HEK293 (cell line): ENCODE results near the gene ERICH3.

Source experiments
- CTCF ChIA-PET: fragments of 350-600 bp; formaldehyde crosslinking; extraction: SDS; loops from one replicate; lab custom pipeline; 2021; ENCODE audit warnings: antibody characterized with exemption; lab: Yijun Ruan, JAX
- POLR2A ChIA-PET: fragments of 300-600 bp; formaldehyde crosslinking; extraction: SDS; loops from one replicate; lab custom pipeline; 2020; ENCODE audit warnings: antibody characterized with exemption, inconsistent platforms; lab: Yijun Ruan, JAX
- H3K27ac ChIP-seq: fragments of 200-500 bp; sonication (Bioruptor generic); 2 replicates; pipeline ENCODE4 v1.5.1; 2014; ENCODE audit warnings: low read depth, low read length, control low read depth, inconsistent platforms; ENCODE audit errors: extremely low read depth
- H3K36me3 ChIP-seq, 2 experiments: fragments of 200-500 bp in 1 of 2; sonication (Bioruptor generic) in 1 of 2; 1 replicate in 1 of 2; 2 replicates in 1 of 2; pipeline ENCODE4 v1.5.1; 2014 to 2017; ENCODE audit warnings: inconsistent platforms in 2 of 2, low read length in 2 of 2; ENCODE audit not compliant: control insufficient read depth in 2 of 2, insufficient read depth in 1 of 2
- H3K4me1 ChIP-seq: fragments of 200-500 bp; sonication (Bioruptor generic); 2 replicates; pipeline ENCODE4 v1.5.1; 2014; ENCODE audit warnings: mild to moderate bottlenecking, low read length, inconsistent platforms; ENCODE audit not compliant: control insufficient read depth, insufficient read depth
- H3K4me3 ChIP-seq: 2 replicates; pipeline ENCODE4 v1.5.1; 2011; ENCODE audit warnings: low read depth, mild to moderate bottlenecking, control low read depth, low read length, moderate library complexity
- H3K9me3 ChIP-seq: fragments of 200-500 bp; sonication (Bioruptor generic); 2 replicates; pipeline ENCODE4 v1.5.1; 2014; ENCODE audit warnings: low read depth, low read length, inconsistent platforms; ENCODE audit not compliant: control insufficient read depth, insufficient read depth
- GLIS2 ChIP-seq: fragments of 450-650 bp; formaldehyde crosslinking; IDR thresholded peaks from 2 replicates; pipeline ENCODE4 v1.5.1; 2016; ENCODE audit warnings: missing biosample characterization, missing genetic modification characterization
- HOXD13 ChIP-seq: sonication (generic); formaldehyde crosslinking; IDR thresholded peaks from 2 replicates; pipeline ENCODE4 v1.8.0; 2022; ENCODE audit warnings: missing genetic modification reagents, borderline replicate concordance
- SP3 ChIP-seq: fragments of 450-650 bp; formaldehyde crosslinking; IDR thresholded peaks from 2 replicates; pipeline ENCODE4 v1.5.1; 2016; ENCODE audit warnings: missing biosample characterization, missing genetic modification characterization
- ZBTB7A ChIP-seq: fragments of 450-650 bp; formaldehyde crosslinking; IDR thresholded peaks from 2 replicates; pipeline ENCODE4 v1.5.1; 2016; ENCODE audit warnings: low read depth, missing biosample characterization, missing genetic modification characterization
- ZFP3 ChIP-seq: fragments of 450-650 bp; formaldehyde crosslinking; IDR thresholded peaks from 2 replicates; pipeline ENCODE4 v1.5.1; 2016; ENCODE audit warnings: low read depth, missing biosample characterization, missing genetic modification characterization
- ZNF114 ChIP-seq: fragments of 450-650 bp; formaldehyde crosslinking; IDR thresholded peaks from 2 replicates; pipeline ENCODE4 v1.5.0; 2017; ENCODE audit warnings: missing biosample characterization, missing genetic modification characterization
- ZNF24 ChIP-seq: fragments of 450-650 bp; formaldehyde crosslinking; IDR thresholded peaks from 2 replicates; pipeline ENCODE4 v1.5.1; 2016; ENCODE audit warnings: missing biosample characterization, missing genetic modification characterization
- ZNF350 ChIP-seq: fragments of 450-650 bp; formaldehyde crosslinking; IDR thresholded peaks from 2 replicates; pipeline ENCODE4 v1.5.0; 2017; ENCODE audit warnings: missing biosample characterization, mild to moderate bottlenecking, missing genetic modification characterization
- ZNF404 ChIP-seq: fragments of 450-650 bp; formaldehyde crosslinking; IDR thresholded peaks from 2 replicates; pipeline ENCODE4 v1.5.1; 2017; ENCODE audit warnings: missing biosample characterization, missing genetic modification characterization
- ZNF510 ChIP-seq: fragments of 450-650 bp; formaldehyde crosslinking; IDR thresholded peaks from 2 replicates; pipeline ENCODE4 v1.5.1; 2018; ENCODE audit warnings: mild to moderate bottlenecking, missing genetic modification characterization, missing biosample characterization; ENCODE audit not compliant: insufficient replicate concordance
- ZNF596 ChIP-seq: fragments of 450-650 bp; IDR thresholded peaks from 2 replicates; pipeline ENCODE4 v1.5.0; 2018; ENCODE audit warnings: missing biosample characterization, mild to moderate bottlenecking, missing genetic modification characterization, moderate library complexity
- ZNF777 ChIP-seq: fragments of 450-650 bp; formaldehyde crosslinking; IDR thresholded peaks from 2 replicates; pipeline ENCODE4 v1.5.1; 2017; ENCODE audit warnings: missing biosample characterization, missing genetic modification characterization, borderline replicate concordance
- TF ChIP-seq, protein P1 (sequence below): fragments of 450-650 bp; formaldehyde crosslinking; IDR thresholded peaks from 2 replicates; pipeline ENCODE4 v1.5.1; 2016; ENCODE audit warnings: missing biosample characterization, missing genetic modification characterization
- TF ChIP-seq, protein P2 (sequence below): fragments of 450-650 bp; formaldehyde crosslinking; IDR thresholded peaks from 2 replicates; pipeline ENCODE4 v1.5.1; 2016; ENCODE audit warnings: missing biosample characterization, missing genetic modification characterization, borderline replicate concordance
- TF ChIP-seq, protein P3 (sequence below): fragments of 450-650 bp; formaldehyde crosslinking; IDR thresholded peaks from 2 replicates; pipeline ENCODE4 v1.5.1; 2016; ENCODE audit warnings: missing biosample characterization, missing genetic modification characterization, borderline replicate concordance
- TF ChIP-seq, protein P4 (sequence below): fragments of 450-650 bp; formaldehyde crosslinking; IDR thresholded peaks from 2 replicates; pipeline ENCODE4 v1.5.1; 2016; ENCODE audit warnings: missing biosample characterization, missing genetic modification characterization
- TF ChIP-seq, protein P5 (sequence below): fragments of 450-650 bp; formaldehyde crosslinking; IDR thresholded peaks from 2 replicates; pipeline ENCODE4 v1.5.1; 2016; ENCODE audit warnings: missing biosample characterization, missing genetic modification characterization

The ERICH3 gene

DNA sequence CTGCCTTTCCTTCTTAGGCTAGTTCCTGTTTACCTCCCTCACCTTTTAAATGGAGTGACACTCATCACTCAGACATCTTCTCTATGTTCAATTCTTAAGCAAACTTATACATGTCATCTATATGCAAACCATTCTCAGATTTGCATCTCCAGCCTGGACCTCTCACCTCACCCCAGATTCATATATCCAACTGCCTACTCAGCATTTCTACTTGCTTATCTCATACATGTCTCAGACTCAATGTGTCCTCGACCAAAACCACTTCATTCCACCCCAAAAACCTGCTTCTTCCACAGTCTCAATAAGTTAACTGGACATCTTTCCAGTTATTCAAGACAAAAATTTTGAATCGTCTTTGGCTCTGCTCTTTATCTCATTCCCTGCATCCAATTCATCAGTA lies 62.6 kb downstream of the ERICH3 start (continued):
- TF ChIP-seq ZNF510 (tag by site-specific recombination) (no peak), ZNF404 (no peak), ZNF114 (tag by site-specific recombination) (no peak), ZBTB7A (tag by site-specific recombination) (no peak), ZNF777 (tag by site-specific recombination) (no peak), GLIS2 (tag by site-specific recombination) (no peak)
- TF ChIP-seq, protein P1, sequence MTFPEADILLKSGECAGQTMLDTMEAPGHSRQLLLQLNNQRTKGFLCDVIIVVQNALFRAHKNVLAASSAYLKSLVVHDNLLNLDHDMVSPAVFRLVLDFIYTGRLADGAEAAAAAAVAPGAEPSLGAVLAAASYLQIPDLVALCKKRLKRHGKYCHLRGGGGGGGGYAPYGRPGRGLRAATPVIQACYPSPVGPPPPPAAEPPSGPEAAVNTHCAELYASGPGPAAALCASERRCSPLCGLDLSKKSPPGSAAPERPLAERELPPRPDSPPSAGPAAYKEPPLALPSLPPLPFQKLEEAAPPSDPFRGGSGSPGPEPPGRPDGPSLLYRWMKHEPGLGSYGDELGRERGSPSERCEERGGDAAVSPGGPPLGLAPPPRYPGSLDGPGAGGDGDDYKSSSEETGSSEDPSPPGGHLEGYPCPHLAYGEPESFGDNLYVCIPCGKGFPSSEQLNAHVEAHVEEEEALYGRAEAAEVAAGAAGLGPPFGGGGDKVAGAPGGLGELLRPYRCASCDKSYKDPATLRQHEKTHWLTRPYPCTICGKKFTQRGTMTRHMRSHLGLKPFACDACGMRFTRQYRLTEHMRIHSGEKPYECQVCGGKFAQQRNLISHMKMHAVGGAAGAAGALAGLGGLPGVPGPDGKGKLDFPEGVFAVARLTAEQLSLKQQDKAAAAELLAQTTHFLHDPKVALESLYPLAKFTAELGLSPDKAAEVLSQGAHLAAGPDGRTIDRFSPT (tag by site-specific recombination) = no peak

DNA sequence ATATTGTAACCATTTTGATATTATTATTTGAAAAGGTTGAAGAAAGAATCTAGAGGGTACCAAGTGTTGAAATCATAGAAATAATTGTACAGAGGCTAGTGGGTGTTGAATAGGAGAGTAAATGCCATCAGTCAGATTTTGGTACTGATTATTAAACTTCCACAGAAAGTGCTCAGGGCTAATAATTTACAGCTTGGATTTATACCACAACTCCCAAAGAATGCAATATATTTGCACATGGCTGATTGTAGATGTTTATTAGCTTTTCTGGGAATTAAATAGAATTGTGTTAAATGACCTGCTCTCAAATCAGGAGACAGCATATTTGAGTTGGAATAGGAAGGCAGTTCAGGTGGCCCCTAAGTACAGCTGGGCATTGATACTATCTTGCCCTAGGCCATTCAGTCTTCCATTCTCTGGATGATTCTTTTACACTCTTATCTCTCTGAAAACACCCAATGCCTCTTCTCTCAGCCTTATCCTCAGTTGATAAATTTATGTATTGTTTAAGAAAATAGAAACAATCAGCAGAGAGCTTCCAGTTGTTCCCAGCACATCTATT lies 63.7 kb downstream of the ERICH3 start:
- H3K9me3 ChIP-seq = no peaks in the 10 kb centered on the region
- ChIA-PET POLR2A (no interaction called here), CTCF (no interaction called here)
- no peaks in the 10 kb centered on the region for H3K36me3 ChIP-seq
- H3K4me3 ChIP-seq = no peak overlapping the region
- H3K4me1 ChIP-seq = no peaks in the 10 kb centered on the region
- no peak overlapping the region for H3K27ac ChIP-seq
- TF ChIP-seq, protein P2, sequence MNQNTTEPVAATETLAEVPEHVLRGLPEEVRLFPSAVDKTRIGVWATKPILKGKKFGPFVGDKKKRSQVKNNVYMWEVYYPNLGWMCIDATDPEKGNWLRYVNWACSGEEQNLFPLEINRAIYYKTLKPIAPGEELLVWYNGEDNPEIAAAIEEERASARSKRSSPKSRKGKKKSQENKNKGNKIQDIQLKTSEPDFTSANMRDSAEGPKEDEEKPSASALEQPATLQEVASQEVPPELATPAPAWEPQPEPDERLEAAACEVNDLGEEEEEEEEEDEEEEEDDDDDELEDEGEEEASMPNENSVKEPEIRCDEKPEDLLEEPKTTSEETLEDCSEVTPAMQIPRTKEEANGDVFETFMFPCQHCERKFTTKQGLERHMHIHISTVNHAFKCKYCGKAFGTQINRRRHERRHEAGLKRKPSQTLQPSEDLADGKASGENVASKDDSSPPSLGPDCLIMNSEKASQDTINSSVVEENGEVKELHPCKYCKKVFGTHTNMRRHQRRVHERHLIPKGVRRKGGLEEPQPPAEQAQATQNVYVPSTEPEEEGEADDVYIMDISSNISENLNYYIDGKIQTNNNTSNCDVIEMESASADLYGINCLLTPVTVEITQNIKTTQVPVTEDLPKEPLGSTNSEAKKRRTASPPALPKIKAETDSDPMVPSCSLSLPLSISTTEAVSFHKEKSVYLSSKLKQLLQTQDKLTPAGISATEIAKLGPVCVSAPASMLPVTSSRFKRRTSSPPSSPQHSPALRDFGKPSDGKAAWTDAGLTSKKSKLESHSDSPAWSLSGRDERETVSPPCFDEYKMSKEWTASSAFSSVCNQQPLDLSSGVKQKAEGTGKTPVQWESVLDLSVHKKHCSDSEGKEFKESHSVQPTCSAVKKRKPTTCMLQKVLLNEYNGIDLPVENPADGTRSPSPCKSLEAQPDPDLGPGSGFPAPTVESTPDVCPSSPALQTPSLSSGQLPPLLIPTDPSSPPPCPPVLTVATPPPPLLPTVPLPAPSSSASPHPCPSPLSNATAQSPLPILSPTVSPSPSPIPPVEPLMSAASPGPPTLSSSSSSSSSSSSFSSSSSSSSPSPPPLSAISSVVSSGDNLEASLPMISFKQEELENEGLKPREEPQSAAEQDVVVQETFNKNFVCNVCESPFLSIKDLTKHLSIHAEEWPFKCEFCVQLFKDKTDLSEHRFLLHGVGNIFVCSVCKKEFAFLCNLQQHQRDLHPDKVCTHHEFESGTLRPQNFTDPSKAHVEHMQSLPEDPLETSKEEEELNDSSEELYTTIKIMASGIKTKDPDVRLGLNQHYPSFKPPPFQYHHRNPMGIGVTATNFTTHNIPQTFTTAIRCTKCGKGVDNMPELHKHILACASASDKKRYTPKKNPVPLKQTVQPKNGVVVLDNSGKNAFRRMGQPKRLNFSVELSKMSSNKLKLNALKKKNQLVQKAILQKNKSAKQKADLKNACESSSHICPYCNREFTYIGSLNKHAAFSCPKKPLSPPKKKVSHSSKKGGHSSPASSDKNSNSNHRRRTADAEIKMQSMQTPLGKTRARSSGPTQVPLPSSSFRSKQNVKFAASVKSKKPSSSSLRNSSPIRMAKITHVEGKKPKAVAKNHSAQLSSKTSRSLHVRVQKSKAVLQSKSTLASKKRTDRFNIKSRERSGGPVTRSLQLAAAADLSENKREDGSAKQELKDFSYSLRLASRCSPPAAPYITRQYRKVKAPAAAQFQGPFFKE (tag by site-specific recombination) = no peak
- no peak for TF ChIP-seq ZNF350 (tag by site-specific recombination)
- no peak for TF ChIP-seq HOXD13 (CRISPR knock-in tag)

DNA sequence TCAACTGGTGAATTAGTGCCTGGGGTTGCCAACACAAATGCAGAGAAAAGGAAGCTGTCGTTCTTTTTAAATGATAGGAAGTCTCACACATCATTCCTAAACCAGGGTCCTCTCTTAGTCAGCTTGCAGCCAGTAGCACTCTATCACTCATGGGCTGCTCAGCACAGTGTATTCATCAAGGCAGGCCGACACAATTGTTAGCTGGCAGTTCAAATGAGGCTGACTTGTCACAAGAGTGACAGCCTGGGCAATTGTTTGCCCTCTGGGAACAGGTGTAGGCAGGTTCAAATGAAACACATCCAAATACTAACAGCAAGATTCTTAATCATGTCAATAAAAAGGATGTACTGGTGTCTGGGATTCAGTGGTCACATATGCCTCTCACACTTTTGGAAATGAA lies 76.9 kb downstream of the ERICH3 start:
- Histone ChIP-seq H3K4me3 (no peak overlapping the region), H3K27ac (no peak overlapping the region), H3K9me3 (no peaks in the 10 kb centered on the region), H3K4me1 (no peaks in the 10 kb centered on the region), H3K36me3 (no peaks in the 10 kb centered on the region)
- ChIA-PET POLR2A (no interaction called here), CTCF (no interaction called here)
- TF ChIP-seq ZFP3 (tag by site-specific recombination) (no peak), SP3 (tag by site-specific recombination) (no peak), ZNF596 (tag by site-specific recombination) (no peak), ZNF24 (tag by site-specific recombination) (no peak)
- TF ChIP-seq, protein P3, sequence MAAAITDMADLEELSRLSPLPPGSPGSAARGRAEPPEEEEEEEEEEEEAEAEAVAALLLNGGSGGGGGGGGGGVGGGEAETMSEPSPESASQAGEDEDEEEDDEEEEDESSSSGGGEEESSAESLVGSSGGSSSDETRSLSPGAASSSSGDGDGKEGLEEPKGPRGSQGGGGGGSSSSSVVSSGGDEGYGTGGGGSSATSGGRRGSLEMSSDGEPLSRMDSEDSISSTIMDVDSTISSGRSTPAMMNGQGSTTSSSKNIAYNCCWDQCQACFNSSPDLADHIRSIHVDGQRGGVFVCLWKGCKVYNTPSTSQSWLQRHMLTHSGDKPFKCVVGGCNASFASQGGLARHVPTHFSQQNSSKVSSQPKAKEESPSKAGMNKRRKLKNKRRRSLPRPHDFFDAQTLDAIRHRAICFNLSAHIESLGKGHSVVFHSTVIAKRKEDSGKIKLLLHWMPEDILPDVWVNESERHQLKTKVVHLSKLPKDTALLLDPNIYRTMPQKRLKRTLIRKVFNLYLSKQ (tag by site-specific recombination) = no peak
- TF ChIP-seq, protein P4, sequence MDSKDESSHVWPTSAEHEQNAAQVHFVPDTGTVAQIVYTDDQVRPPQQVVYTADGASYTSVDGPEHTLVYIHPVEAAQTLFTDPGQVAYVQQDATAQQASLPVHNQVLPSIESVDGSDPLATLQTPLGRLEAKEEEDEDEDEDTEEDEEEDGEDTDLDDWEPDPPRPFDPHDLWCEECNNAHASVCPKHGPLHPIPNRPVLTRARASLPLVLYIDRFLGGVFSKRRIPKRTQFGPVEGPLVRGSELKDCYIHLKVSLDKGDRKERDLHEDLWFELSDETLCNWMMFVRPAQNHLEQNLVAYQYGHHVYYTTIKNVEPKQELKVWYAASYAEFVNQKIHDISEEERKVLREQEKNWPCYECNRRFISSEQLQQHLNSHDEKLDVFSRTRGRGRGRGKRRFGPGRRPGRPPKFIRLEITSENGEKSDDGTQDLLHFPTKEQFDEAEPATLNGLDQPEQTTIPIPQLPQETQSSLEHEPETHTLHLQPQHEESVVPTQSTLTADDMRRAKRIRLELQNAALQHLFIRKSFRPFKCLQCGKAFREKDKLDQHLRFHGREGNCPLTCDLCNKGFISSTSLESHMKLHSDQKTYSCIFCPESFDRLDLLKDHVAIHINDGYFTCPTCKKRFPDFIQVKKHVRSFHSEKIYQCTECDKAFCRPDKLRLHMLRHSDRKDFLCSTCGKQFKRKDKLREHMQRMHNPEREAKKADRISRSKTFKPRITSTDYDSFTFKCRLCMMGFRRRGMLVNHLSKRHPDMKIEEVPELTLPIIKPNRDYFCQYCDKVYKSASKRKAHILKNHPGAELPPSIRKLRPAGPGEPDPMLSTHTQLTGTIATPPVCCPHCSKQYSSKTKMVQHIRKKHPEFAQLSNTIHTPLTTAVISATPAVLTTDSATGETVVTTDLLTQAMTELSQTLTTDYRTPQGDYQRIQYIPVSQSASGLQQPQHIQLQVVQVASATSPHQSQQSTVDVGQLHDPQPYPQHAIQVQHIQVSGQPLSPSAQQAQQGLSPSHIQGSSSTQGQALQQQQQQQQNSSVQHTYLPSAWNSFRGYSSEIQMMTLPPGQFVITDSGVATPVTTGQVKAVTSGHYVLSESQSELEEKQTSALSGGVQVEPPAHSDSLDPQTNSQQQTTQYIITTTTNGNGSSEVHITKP = no peak
- TF ChIP-seq, protein P5, sequence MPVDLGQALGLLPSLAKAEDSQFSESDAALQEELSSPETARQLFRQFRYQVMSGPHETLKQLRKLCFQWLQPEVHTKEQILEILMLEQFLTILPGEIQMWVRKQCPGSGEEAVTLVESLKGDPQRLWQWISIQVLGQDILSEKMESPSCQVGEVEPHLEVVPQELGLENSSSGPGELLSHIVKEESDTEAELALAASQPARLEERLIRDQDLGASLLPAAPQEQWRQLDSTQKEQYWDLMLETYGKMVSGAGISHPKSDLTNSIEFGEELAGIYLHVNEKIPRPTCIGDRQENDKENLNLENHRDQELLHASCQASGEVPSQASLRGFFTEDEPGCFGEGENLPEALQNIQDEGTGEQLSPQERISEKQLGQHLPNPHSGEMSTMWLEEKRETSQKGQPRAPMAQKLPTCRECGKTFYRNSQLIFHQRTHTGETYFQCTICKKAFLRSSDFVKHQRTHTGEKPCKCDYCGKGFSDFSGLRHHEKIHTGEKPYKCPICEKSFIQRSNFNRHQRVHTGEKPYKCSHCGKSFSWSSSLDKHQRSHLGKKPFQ (tag by site-specific recombination) = no peak
